ENCODE measurements around the gene TRPM8. TPM values are rescaled to one million over a fixed set of nuclear protein-coding genes. Genes with fewer than 3 reads are reported as not detected.

The TRPM8 gene
- total RNA-seq, 2 experiments from 2014 or later, result not detected

- Mint-ChIP-seq H3K4me3 (no peak overlapping the region), H3K36me3 (ENCODE audit: low read depth) (peaks cover 2% of the 10 kb centered on the region), H3K9me3 (ENCODE audit: insufficient read depth) (no peaks in the 10 kb centered on the region), H3K4me1 (ENCODE audit: low read depth) (peaks cover 1% of the 10 kb centered on the region), H3K27ac (no peak overlapping the region), H3K27me3 (ENCODE audit: low read depth) (peaks cover 21% of the 10 kb centered on the region)
- DNase-seq (no peak), ATAC-seq (no peak)
- CTCF ChIA-PET, result no interaction called here
- POLR2A ChIA-PET, result no interaction called here
Observed at GRCh38 chr2:234014427-234014826, 97.3 kb downstream of the TRPM8 start.

DNA sequence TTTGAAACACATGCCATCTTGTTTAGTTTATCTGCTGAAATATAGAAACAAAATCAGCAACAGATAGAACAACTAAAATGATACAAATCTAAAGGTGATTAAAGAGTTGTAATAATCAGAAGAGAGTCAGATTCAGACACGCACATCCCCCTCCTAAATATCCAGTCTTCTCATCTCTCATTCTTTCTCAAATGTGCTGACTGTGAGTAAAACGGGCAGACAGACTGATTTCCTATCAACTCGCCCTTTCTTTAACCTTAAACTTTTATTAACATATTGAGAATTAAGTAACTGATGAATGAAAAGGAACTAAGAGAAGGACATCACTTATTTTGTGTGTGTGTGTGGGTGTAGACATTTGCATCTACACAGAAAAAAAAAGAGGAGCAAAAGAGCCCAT is 98.7 kb downstream of the TRPM8 start:
- ATAC-seq (no peak), DNase-seq (no peak)
- H3K27me3 Mint-ChIP-seq (ENCODE audit: low read depth), result peaks cover 17% of the 10 kb centered on the region
- no peak overlapping the region for H3K27ac Mint-ChIP-seq
- H3K4me1 Mint-ChIP-seq (ENCODE audit: low read depth), result peaks cover 1% of the 10 kb centered on the region
- CTCF ChIA-PET, result no interaction called here
- no peaks in the 10 kb centered on the region for H3K9me3 Mint-ChIP-seq (ENCODE audit: insufficient read depth)
- POLR2A ChIA-PET, result no interaction called here
- peaks cover 2% of the 10 kb centered on the region for H3K36me3 Mint-ChIP-seq (ENCODE audit: low read depth)
- no peak overlapping the region for H3K4me3 Mint-ChIP-seq

- Mint-ChIP-seq H3K36me3 (ENCODE audit: low read depth) (no peaks in the 10 kb centered on the region), H3K4me3 (no peak overlapping the region)
Observed at GRCh38 chr2:234019896-234020295, 102.7 kb downstream of the TRPM8 start.

DNA sequence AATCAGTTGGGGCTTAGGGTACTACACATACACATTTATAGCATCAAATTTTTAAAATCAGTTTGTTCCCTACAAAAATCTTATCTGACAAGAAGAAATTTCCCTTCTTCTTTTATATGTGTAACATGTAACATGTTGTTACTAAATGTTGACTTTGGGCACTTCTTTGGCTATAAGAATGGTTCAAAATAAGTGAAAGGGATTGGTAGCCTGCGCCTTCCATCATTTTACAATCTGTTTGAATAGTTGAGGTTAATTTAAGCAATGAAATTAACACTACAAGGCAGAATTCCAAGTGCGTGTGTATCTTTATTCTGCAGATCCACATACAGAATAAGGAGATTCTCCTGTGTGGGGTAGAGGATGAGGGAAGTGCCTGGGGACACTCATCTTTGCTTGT is 103.2 kb downstream of the TRPM8 start:
- ATAC-seq (no peak), DNase-seq (no peak)
- peaks cover 5% of the 10 kb centered on the region for H3K9me3 Mint-ChIP-seq (ENCODE audit: insufficient read depth)
- peaks cover 4% of the 10 kb centered on the region for H3K4me1 Mint-ChIP-seq (ENCODE audit: low read depth)
- H3K27me3 Mint-ChIP-seq (ENCODE audit: low read depth), result peaks cover 8% of the 10 kb centered on the region
- ChIA-PET CTCF (interaction anchor here (2.0 kb wide), 1 partner anchor 115 kb away, joined by 4 read pairs; no protein-coding TSS in a partner anchor), POLR2A (no interaction called here)
- H3K27ac Mint-ChIP-seq, result no peak overlapping the region
- no peak overlapping the region for H3K4me3 Mint-ChIP-seq
- H3K36me3 Mint-ChIP-seq (ENCODE audit: low read depth), result no peaks in the 10 kb centered on the region

More at GRCh38 chr2:234019896-234020295, 102.7 kb downstream of the TRPM8 start:
- H3K27ac Mint-ChIP-seq, result no peak overlapping the region
- H3K27me3 Mint-ChIP-seq (ENCODE audit: low read depth), result peaks cover 9% of the 10 kb centered on the region
- DNase-seq (no peak), ATAC-seq (no peak)
- H3K4me1 Mint-ChIP-seq (ENCODE audit: low read depth), result no peaks in the 10 kb centered on the region
- POLR2A ChIA-PET, result no interaction called here
- CTCF ChIA-PET, result interaction anchor here (2.0 kb wide), 1 partner anchor 116 kb away, joined by 4 read pairs; no protein-coding TSS in a partner anchor
- peaks cover 5% of the 10 kb centered on the region for H3K9me3 Mint-ChIP-seq (ENCODE audit: insufficient read depth)

GRCh38 chr2:234022424-234022823 is 105.3 kb downstream of the TRPM8 start:
- Mint-ChIP-seq H3K27me3 (ENCODE audit: low read depth) (no peaks in the 10 kb centered on the region), H3K36me3 (ENCODE audit: low read depth) (no peaks in the 10 kb centered on the region), H3K9me3 (ENCODE audit: insufficient read depth) (peaks cover 5% of the 10 kb centered on the region), H3K4me3 (no peak overlapping the region), H3K27ac (no peak overlapping the region), H3K4me1 (ENCODE audit: low read depth) (peaks cover 24% of the 10 kb centered on the region)
- POLR2A ChIA-PET, result no interaction called here
- ATAC-seq (no peak), DNase-seq (no peak)
- CTCF ChIA-PET, result interaction anchor here (0.7 to 1.5 kb wide), 3 partner anchors 11 to 23 kb away, joined by 3 to 4 read pairs (median 3); no protein-coding TSS in a partner anchor

- H3K9me3 Mint-ChIP-seq (ENCODE audit: insufficient read depth), result peaks cover 5% of the 10 kb centered on the region
- H3K36me3 Mint-ChIP-seq (ENCODE audit: low read depth), result no peaks in the 10 kb centered on the region
- ATAC-seq (no peak), DNase-seq (no peak)
- H3K27ac Mint-ChIP-seq, result no peak overlapping the region
- no peak overlapping the region for H3K4me3 Mint-ChIP-seq
- H3K4me1 Mint-ChIP-seq (ENCODE audit: low read depth), result peaks cover 32% of the 10 kb centered on the region
- H3K27me3 Mint-ChIP-seq (ENCODE audit: low read depth), result no peaks in the 10 kb centered on the region
- POLR2A ChIA-PET, result no interaction called here
- CTCF ChIA-PET, result interaction anchor here (1.2 kb wide), 1 partner anchor 111 kb away, joined by 3 read pairs; no protein-coding TSS in a partner anchor
Observed at GRCh38 chr2:234024304-234024703, 107.1 kb downstream of the TRPM8 start.

DNA sequence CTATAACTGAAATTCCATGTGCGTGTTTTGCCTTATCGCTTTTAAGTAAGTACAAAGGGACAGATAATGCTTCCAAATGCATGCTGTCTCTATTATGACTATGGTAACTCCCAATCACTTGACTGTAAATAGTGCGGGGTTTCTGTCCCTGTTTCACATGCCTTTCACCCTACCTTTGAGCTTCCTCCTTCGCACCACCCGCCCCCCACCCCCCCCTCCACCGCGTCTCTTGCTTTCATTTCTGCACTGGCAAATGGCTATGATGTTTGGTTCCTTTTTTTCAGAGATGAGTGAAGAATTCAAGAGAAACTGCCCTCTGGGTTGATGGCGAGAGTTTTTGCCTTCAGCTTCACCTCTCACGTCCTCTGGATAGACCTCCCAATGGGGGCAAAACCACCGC is 108.3 kb downstream of the TRPM8 start:
- Mint-ChIP-seq H3K36me3 (ENCODE audit: low read depth) (no peaks in the 10 kb centered on the region), H3K27ac (peak overlapping the region; percentile 67), H3K4me1 (ENCODE audit: low read depth) (peaks cover 32% of the 10 kb centered on the region), H3K9me3 (ENCODE audit: insufficient read depth) (peaks cover 5% of the 10 kb centered on the region), H3K27me3 (ENCODE audit: low read depth) (no peaks in the 10 kb centered on the region), H3K4me3 (peak overlapping the region; percentile 69)
- ATAC-seq (peak; percentile 48), DNase-seq (no peak)
- ChIA-PET CTCF (interaction anchor here (0.6 to 1.2 kb wide), 2 partner anchors 110 to 269 kb away, joined by 3 read pairs; no protein-coding TSS in a partner anchor), POLR2A (interaction anchor here (0.6 kb wide), 1 partner anchor 107 kb away, joined by 3 read pairs; no protein-coding TSS in a partner anchor)

DNA sequence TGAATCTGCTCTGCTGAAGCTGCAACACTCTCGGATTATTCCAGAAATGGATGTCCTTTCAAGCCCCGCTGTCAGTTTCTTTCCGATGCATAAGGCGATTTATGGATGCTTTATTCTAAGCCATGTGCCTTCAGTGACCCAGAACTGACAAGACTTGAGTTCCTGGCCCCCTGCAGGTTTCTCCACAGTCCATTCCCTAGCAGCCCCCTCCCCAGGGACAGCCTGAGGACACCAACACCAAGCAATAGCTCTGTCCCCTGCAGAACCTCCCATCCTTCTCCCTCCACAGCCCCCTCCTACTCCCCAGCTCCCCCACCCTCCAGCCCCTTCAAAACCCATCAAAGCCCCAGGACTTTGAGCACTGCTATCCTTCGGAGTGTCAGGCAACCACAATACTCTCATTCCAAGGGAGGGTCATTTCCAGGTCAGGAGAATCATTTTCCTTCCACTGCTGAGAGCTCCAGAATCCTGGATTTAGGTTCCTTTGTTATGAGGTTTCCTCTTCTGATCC is 108.8 kb downstream of the TRPM8 start:
- ChIA-PET POLR2A (interaction anchor here (0.6 kb wide), 1 partner anchor 791 kb away, joined by 3 read pairs; no protein-coding TSS in a partner anchor), CTCF (interaction anchor here (0.6 kb wide), 1 partner anchor 268 kb away, joined by 3 read pairs; no protein-coding TSS in a partner anchor)
- no peaks in the 10 kb centered on the region for H3K27me3 Mint-ChIP-seq (ENCODE audit: low read depth)
- peak overlapping the region; percentile 67 for H3K27ac Mint-ChIP-seq
- peak overlapping the region; percentile 69 for H3K4me3 Mint-ChIP-seq
- peaks cover 32% of the 10 kb centered on the region for H3K4me1 Mint-ChIP-seq (ENCODE audit: low read depth)
- no peaks in the 10 kb centered on the region for H3K36me3 Mint-ChIP-seq (ENCODE audit: low read depth)
- ATAC-seq (no peak), DNase-seq (no peak)
- peaks cover 5% of the 10 kb centered on the region for H3K9me3 Mint-ChIP-seq (ENCODE audit: insufficient read depth)

- ATAC-seq (no peak), DNase-seq (no peak)
- H3K4me1 Mint-ChIP-seq (ENCODE audit: low read depth), result peaks cover 37% of the 10 kb centered on the region
- ChIA-PET POLR2A (interaction anchor here (0.6 kb wide), 2 partner anchors 400 to 792 kb away, joined by 3 to 4 read pairs; no protein-coding TSS in a partner anchor), CTCF (interaction anchor here (1.1 kb wide), 1 partner anchor 428 kb away, joined by 3 read pairs; no protein-coding TSS in a partner anchor)
- H3K27ac Mint-ChIP-seq, result no peak overlapping the region
- H3K4me3 Mint-ChIP-seq, result no peak overlapping the region
- no peaks in the 10 kb centered on the region for H3K27me3 Mint-ChIP-seq (ENCODE audit: low read depth)
- H3K9me3 Mint-ChIP-seq (ENCODE audit: insufficient read depth), result peaks cover 5% of the 10 kb centered on the region
- no peaks in the 10 kb centered on the region for H3K36me3 Mint-ChIP-seq (ENCODE audit: low read depth)
Observed at GRCh38 chr2:234026693-234027254, 109.6 kb downstream of the TRPM8 start.

DNA sequence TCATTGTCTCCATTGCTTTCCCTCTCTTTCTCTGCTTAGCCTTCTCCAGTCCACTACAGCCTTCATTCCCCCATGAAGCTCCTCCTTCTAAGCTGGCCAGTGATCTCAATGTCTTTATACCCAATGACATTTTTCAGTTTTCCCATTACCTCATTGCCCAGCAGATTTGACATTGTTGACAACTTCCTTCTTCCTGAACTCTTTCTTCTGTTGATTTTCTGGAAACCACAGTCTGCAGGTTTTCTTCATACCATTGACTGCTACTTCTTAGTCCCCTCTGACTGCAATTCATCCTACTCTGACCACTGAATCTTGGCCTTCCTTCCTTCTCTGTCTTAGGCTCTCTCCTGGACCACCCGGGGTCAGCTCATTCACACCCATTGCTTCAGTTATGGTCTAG is 110.5 kb downstream of the TRPM8 start:
- POLR2A ChIA-PET, result no interaction called here
- Mint-ChIP-seq H3K9me3 (ENCODE audit: insufficient read depth) (peaks cover 5% of the 10 kb centered on the region), H3K36me3 (ENCODE audit: low read depth) (no peaks in the 10 kb centered on the region), H3K27me3 (ENCODE audit: low read depth) (no peaks in the 10 kb centered on the region), H3K27ac (no peak overlapping the region), H3K4me1 (ENCODE audit: low read depth) (peaks cover 45% of the 10 kb centered on the region), H3K4me3 (no peak overlapping the region)
- CTCF ChIA-PET, result interaction anchor here (1.1 kb wide), 1 partner anchor 427 kb away, joined by 3 read pairs; no protein-coding TSS in a partner anchor
- DNase-seq (no peak), ATAC-seq (no peak)

DNA sequence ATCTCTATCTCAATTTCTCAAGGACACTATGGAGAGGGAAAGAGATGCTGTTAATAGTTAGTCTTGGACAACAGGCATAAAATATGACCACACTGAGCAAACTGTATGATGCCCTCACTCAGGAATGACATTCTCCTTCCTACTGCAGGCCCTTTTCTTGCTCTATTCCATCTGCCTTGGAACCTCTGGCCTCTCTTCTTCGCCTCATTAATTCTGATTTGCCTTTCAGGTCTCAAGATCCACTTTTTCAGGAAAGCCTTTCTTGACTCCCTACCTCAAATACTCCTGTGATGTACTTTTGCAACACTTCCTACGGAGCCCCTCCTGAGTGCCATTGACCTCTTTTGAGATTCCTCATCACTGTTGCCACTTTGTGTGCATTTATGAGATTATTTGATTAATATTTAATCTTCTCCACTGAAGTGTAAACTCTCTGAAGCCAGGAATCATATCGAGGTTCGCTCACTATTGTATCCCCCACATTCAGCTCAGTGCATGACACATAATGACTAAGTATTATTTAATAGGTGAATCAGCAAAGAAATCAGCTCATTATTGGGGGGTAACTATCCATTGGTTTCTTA is 112.1 kb downstream of the TRPM8 start:
- H3K9me3 Mint-ChIP-seq (ENCODE audit: insufficient read depth), result peaks cover 10% of the 10 kb centered on the region
- H3K4me1 Mint-ChIP-seq (ENCODE audit: low read depth), result peaks cover 53% of the 10 kb centered on the region
- no peaks in the 10 kb centered on the region for H3K27me3 Mint-ChIP-seq (ENCODE audit: low read depth)
- peaks cover 3% of the 10 kb centered on the region for H3K36me3 Mint-ChIP-seq (ENCODE audit: low read depth)
- ChIA-PET CTCF (no interaction called here), POLR2A (no interaction called here)
- H3K27ac Mint-ChIP-seq, result no peak overlapping the region
- no peak overlapping the region for H3K4me3 Mint-ChIP-seq
- no peak for ATAC-seq
- DNase-seq, result no peak

DNA sequence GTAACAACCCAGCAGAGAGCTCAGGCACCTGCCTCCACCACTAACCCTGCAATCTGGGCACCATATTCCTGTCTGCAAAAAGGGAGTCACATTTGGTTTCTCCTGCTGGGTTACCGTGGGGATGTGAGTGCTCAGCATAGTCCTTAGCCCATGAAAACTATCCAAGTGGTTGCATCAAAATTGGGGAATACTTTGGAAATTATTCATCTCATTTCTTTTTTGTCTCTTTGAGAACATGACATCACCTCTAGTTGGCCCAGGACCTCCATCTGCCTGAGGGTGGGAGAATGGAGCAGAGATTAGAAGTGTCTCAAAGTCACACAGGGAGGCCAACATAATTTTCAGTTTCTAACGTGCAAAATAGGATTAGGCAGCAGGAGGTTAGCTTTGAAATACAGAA is 114.0 kb downstream of the TRPM8 start:
- POLR2A ChIA-PET, result no interaction called here
- peaks cover 3% of the 10 kb centered on the region for H3K36me3 Mint-ChIP-seq (ENCODE audit: low read depth)

More for the DNA sequence above, 114.0 kb downstream of the TRPM8 start:
- DNase-seq (no peak), ATAC-seq (no peak)
- Mint-ChIP-seq H3K27me3 (ENCODE audit: low read depth) (no peaks in the 10 kb centered on the region), H3K9me3 (ENCODE audit: insufficient read depth) (peaks cover 15% of the 10 kb centered on the region), H3K4me3 (no peak overlapping the region), H3K27ac (no peak overlapping the region), H3K4me1 (ENCODE audit: low read depth) (peaks cover 40% of the 10 kb centered on the region)
- CTCF ChIA-PET, result no interaction called here

All from activated CD8-positive, alpha-beta T cell treated with anti-CD3 and anti-CD28 coated beads, Interleukin-2, amount 10 ng/mL, durations not matched to agents 7 days and 5 days (primary cell).